K562 (cell line): ENCODE data around the gene CLEC3B. TPM values are rescaled to one million over a fixed set of nuclear protein-coding genes. Genes with fewer than 3 reads are reported as not detected.

Source experiments
- ARID1B ChIP-seq: fragments of 450-650 bp; IDR thresholded peaks from 2 replicates; pipeline ENCODE4 v1.6.1; 2016; ENCODE audit warnings: antibody characterized with exemption, mild to moderate bottlenecking, inconsistent platforms
- CAMTA2 ChIP-seq: fragments of 250-450 bp; sonication (Bioruptor Pico); conservative IDR thresholded peaks from 2 replicates; pipeline ENCODE4 v1.5.1; 2022
- DDX20 ChIP-seq: fragments of 450-650 bp; IDR thresholded peaks from 2 replicates; pipeline ENCODE4 v1.6.1; 2016; ENCODE audit warnings: missing genetic modification characterization, low read depth, mild to moderate bottlenecking, missing compliant biosample characterization, moderate library complexity
- GATAD2B ChIP-seq: fragments of 450-650 bp; IDR thresholded peaks from 2 replicates; pipeline ENCODE4 v1.6.1; 2017; ENCODE audit warnings: mild to moderate bottlenecking, borderline replicate concordance
- HDAC1 ChIP-seq, 2 experiments: fragments of 450-650 bp; IDR thresholded peaks; 2 replicates each; pipeline ENCODE4 v1.6.1; 2016 to 2017; ENCODE audit warnings: inconsistent platforms in 1 of 2, mild to moderate bottlenecking in 1 of 2, moderate library complexity in 1 of 2
- HMG20A ChIP-seq: fragments of 450-650 bp; formaldehyde crosslinking; conservative IDR thresholded peaks from 2 replicates; pipeline ENCODE4 v1.4.0; 2020; ENCODE audit warnings: mild to moderate bottlenecking, mixed read lengths
- JUND ChIP-seq, 2 experiments: IDR thresholded peaks; 2 replicates in 1 of 2; 3 replicates in 1 of 2; pipeline ENCODE4 v1.6.1; 2011; ENCODE audit warnings: borderline replicate concordance in 2 of 2, low read depth in 2 of 2, low read length in 2 of 2, improper control_type of control experiment in 1 of 2, missing biosample characterization in 1 of 2, missing genetic modification characterization in 1 of 2, missing genetic modification reagents in 1 of 2
- KDM2B ChIP-seq: fragments of 250-450 bp; sonication (Bioruptor Pico); IDR thresholded peaks from 2 replicates; pipeline ENCODE4 v1.8.0; 2021; ENCODE audit warnings: mild to moderate bottlenecking, moderate library complexity
- KLF1 ChIP-seq: fragments of 450-650 bp; IDR thresholded peaks from 2 replicates; pipeline ENCODE4 v1.6.1; 2016; ENCODE audit warnings: missing genetic modification characterization, missing compliant biosample characterization
- MLX ChIP-seq, 2 experiments: fragments of 450-650 bp in 1 of 2; sonication (generic) in 1 of 2; formaldehyde crosslinking; conservative IDR thresholded peaks; 2 replicates each; pipeline versions ENCODE4 v1.4.0 to v1.8.1; 2020 to 2022; ENCODE audit warnings: mild to moderate bottlenecking in 1 of 2, missing genetic modification reagents in 1 of 2
- MNT ChIP-seq, 2 experiments: fragments of 450-650 bp; conservative IDR thresholded peaks; 2 replicates each; pipeline ENCODE4 v1.6.1; 2017; ENCODE audit warnings: mild to moderate bottlenecking in 2 of 2, moderate library complexity in 2 of 2
- MYNN ChIP-seq, 2 experiments: sonication (generic); formaldehyde crosslinking in 1 of 2; IDR thresholded peaks; 2 replicates each; pipeline versions ENCODE4 v1.5.0 to v1.6.1; 2016 to 2020; ENCODE audit warnings: antibody characterized with exemption in 1 of 2, missing genetic modification reagents in 1 of 2
- NCOA1 ChIP-seq: fragments of 450-650 bp; IDR thresholded peaks from 2 replicates; pipeline ENCODE4 v1.6.1; 2016; ENCODE audit warnings: low read depth
- NFATC3 ChIP-seq: fragments of 450-650 bp; IDR thresholded peaks from 2 replicates; pipeline ENCODE4 v1.6.1; 2017; ENCODE audit warnings: mild to moderate bottlenecking
- PKNOX1 ChIP-seq: fragments of 450-650 bp; IDR thresholded peaks from 2 replicates; pipeline ENCODE4 v1.6.1; 2016
- RFX5 ChIP-seq: IDR thresholded peaks from 2 replicates; pipeline ENCODE4 v1.6.1; 2011; ENCODE audit warnings: low read depth, mild to moderate bottlenecking, improper control_type of control experiment, low read length
- RFX7 ChIP-seq: fragments of 250-450 bp; sonication (Bioruptor Pico); IDR thresholded peaks from 2 replicates; pipeline ENCODE4 v1.5.1; 2021; ENCODE audit warnings: mild to moderate bottlenecking
- TARDBP ChIP-seq: fragments of 450-650 bp; IDR thresholded peaks from 2 replicates; pipeline ENCODE4 v1.6.1; 2016
- ZBTB43 ChIP-seq: sonication (generic); formaldehyde crosslinking; IDR thresholded peaks from 2 replicates; pipeline ENCODE4 v1.8.0; 2023; ENCODE audit warnings: mild to moderate bottlenecking, missing genetic modification reagents
- ZEB2 ChIP-seq: fragments of 450-650 bp; IDR thresholded peaks from 2 replicates; pipeline ENCODE4 v1.6.1; 2016
- ZHX1 ChIP-seq: fragments of 150-350 bp; conservative IDR thresholded peaks from 2 replicates; pipeline ENCODE4 v1.6.1; 2014; ENCODE audit warnings: low read length
- ZNF133 ChIP-seq: fragments of 250-450 bp; sonication (Bioruptor Pico); IDR thresholded peaks from 2 replicates; pipeline ENCODE4 v1.4.0; 2020; ENCODE audit warnings: mild to moderate bottlenecking
- ZNF3 ChIP-seq: fragments of 250-450 bp; sonication (Bioruptor Pico); IDR thresholded peaks from 2 replicates; pipeline ENCODE4 v1.5.0; 2021; ENCODE audit warnings: mild to moderate bottlenecking, moderate library complexity
- ZNF316 ChIP-seq: fragments of 450-650 bp; IDR thresholded peaks from 2 replicates; pipeline ENCODE4 v1.6.1; 2016
- polyA plus RNA-seq, 8 experiments: library from polyadenylated mRNA; depleted of rRNA in 4 of 8; stranded (reverse) in 5 of 8; unstranded in 3 of 8; fragments of >200 nt; fragmentation: Nextera tagmentation in 2 of 8; fragmentation: Illumina TruSeq in 1 of 8; extraction: Ambion mirVana in 2 of 8; extraction: Trizol in 1 of 8; gene quantifications; 2 replicates each; pipeline versions ENCODE4 v1.2.1 to v1.2.3, GENCODE V29; 2011 to 2014; ENCODE audit warnings: inconsistent platforms in 1 of 8, missing spikeins in 1 of 8
- total RNA-seq, 7 experiments: library from RNA; depleted of rRNA in 6 of 7; stranded (reverse); fragments of >200 nt in 6 of 7; fragmentation: Illumina TruSeq in 2 of 7; extraction: Trizol in 2 of 7; gene quantifications; 2 replicates each; pipeline versions ENCODE4 v1.2.1 to v1.2.3, GENCODE V29; 2011 to 2021; ENCODE audit warnings: low replicate concordance in 1 of 7

CLEC3B gene
- total and polyA plus RNA-seq, 9 of the 15 experiments (the other 6 are each of a cell fraction or from before 2014, with no cell fraction given): not detected

- TF ChIP-seq ZHX1 (0 out of 2 replicates have a peak, but pooled peaks have one; percentile 79), TARDBP (no peak), DDX20 (tag) (no peak), MYNN (IDR thresholded peaks at IDR 0.05) (no peak), MYNN (CRISPR knock-in tag; IDR thresholded peaks at IDR 0.05) (no peak), ZBTB43 (CRISPR knock-in tag) (no peak), NCOA1 (0 out of 2 replicates have a peak, but pooled peaks have one; percentile 38), CAMTA2 (no peak), HDAC1 (IDR thresholded peaks at IDR 0.05) (0 out of 4 replicates have a peak, but pooled peaks of 1 of the 2 experiments have one; percentile 30), RFX5 (no peak), ZNF133 (CRISPR knock-in tag) (no peak), PKNOX1 (no peak), ZNF316 (no peak), JUND (IDR thresholded peaks at IDR 0.05; ENCODE audit: borderline replicate concordance, low read depth, low read length) (peak; percentile 5; the same call in 1 of the 2 replicates), JUND (tag; IDR thresholded peaks at IDR 0.05; ENCODE audit: borderline replicate concordance, low read depth, low read length) (no peak), MLX (CRISPR knock-in tag; conservative IDR thresholded peaks at IDR 0.05) (no peak), NFATC3 (no peak), ZEB2 (no peak), KLF1 (tag) (no peak), RFX7 (CRISPR knock-in tag) (no peak), GATAD2B (no peak), ARID1B (no peak), ZNF3 (no peak), MNT (conservative IDR thresholded peaks at IDR 0.05) (no peak), HMG20A (CRISPR knock-in tag) (no peak), KDM2B (CRISPR knock-in tag) (no peak)
These were observed 45.0 kb downstream of the CLEC3B start (continued) for GRCh38 chr3:45071075-45071474.
